AG08396 (cell line): Measurements from ENCODE around the gene RBAK.
"Not testable (repeated sequence)": the region's sequence is repeated elsewhere in the genome, so short reads cannot be mapped to it uniquely, and the experiment has no call there.

Source experiments
- DNase-seq: peaks from one replicate; pipeline ENCODE4 v3.0.0; 2012; ENCODE audit warnings: low spot score, mixed read lengths

The RBAK gene

GRCh38 chr7:5051731-5052130 lies 6.1 kb downstream of the RBAK start:
- DNase-seq, result not testable (repeated sequence)

- DNase-seq, result no peak
These were observed 7.5 kb downstream of the RBAK start for GRCh38 chr7:5053175-5053574.

GRCh38 chr7:5063698-5064097 lies 18.0 kb downstream of the RBAK start:
- DNase-seq, result no peak

DNA sequence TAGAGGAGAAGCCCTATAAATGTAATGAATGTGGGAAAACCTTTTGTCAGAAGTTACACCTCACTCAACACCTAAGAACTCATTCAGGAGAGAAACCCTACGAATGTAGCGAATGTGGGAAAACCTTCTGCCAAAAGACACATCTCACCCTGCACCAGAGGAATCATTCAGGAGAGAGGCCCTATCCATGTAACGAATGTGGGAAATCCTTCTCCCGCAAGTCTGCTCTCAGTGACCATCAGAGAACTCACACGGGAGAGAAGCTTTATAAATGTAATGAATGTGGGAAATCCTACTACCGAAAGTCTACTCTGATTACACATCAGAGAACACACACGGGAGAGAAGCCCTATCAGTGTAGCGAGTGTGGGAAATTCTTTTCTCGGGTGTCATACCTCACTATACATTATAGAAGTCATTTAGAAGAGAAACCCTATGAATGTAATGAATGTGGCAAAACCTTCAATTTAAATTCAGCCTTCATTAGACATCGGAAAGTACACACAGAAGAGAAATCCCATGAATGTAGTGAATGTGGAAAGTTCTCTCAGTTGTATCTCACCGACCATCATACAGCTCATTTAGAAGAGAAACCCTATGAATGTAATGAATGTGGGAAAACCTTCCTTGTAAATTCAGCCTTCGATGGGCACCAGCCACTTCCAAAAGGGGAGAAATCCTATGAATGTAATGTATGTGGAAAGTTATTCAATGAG lies 18.9 kb downstream of the RBAK start:
- DNase-seq, result no peak

DNA sequence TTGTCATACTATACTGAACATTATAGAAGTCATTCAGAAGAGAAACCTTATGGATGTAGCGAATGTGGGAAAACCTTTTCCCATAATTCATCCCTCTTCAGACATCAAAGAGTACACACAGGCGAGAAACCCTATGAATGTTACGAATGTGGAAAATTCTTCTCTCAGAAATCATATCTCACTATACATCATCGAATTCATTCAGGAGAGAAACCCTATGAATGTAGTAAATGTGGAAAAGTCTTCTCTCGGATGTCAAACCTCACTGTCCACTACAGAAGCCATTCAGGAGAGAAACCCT lies 19.4 kb downstream of the RBAK start:
- DNase-seq, result no peak

DNA sequence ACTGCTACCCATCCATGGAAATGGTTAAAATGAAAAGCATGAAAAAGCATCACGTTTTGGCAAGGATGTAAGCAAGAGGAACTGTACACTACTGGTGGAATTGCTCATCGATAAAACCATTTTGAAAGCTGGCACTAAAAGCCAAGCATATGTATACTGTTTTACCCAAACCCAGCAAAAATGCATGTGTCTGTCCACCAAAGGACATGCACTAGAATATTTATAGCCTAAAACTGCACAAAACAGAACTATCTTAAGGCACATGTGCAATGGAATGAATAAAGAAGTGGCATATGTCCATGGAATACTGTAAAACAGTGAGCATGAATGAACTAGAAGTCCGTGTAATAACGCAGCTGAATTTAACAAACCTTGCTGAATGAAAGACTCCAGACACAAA lies 22.9 kb downstream of the RBAK start:
- no peak for DNase-seq

- no peak for DNase-seq
These were observed 24.5 kb downstream of the RBAK start for GRCh38 chr7:5070206-5070605.

DNA sequence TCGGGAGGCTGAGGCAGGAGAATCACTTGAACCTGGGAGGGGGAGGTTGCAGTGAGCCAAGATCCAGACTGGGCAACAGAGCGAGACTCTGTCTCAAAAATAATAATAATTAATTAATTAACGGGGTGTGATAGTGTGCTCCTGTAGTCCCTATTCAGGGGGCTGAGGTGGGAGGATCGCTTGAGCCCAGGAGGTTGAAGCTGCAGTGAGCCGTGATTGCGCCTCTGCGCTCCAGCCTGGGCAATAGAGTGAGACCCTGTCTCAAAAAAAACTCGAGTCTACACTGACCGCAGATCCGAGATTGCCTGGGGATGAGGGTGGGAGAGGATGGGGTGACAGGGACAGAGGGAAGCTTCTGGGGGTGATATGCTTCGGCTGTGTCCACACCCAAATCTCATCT lies 29.5 kb downstream of the RBAK start:
- not testable (repeated sequence) for DNase-seq

DNA sequence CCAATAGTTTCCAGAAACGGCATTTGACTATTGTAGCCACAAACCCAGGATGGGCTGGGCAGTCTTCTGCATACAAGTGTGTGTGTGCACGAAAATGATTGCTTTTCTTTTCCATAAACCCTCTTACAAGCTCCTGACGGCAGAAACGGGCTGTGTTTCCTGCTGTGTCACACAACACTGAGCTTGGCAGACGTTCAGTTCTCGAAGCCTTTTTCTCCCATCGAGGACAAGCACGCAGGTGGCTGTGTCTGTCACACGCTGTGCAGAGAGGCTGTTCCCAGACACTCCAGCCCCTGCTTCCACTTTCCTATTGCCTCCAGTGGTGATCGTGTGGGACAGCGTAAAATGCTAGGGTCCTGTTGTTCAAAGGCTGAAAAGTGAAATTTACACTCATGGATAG lies 32.1 kb downstream of the RBAK start:
- DNase-seq, result no peak

DNA sequence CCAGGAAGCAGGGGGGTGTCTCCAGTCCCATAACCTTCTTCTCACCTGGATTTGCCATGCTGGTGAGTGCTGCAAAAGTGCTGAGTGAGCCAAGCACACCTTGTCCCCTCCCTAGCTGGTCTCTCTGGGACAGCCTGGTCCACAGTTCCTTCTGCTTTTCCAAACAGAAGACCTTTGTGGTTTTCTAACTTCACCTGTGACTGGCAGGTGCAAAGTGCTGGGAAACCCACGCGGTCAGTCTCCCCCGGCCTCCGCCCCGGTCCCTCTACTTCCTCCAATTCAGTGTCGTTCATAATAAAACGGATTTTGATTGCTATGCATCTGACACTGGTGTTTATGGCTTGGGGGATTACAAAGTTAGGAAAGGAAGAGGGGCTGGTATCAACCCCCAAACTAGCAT lies 37.1 kb downstream of the RBAK start:
- DNase-seq, result no peak

GRCh38 chr7:5083311-5083711 lies 37.7 kb downstream of the RBAK start:
- DNase-seq, result no peak

GRCh38 chr7:5086256-5086655 lies 40.6 kb downstream of the RBAK start:
- no peak for DNase-seq

DNA sequence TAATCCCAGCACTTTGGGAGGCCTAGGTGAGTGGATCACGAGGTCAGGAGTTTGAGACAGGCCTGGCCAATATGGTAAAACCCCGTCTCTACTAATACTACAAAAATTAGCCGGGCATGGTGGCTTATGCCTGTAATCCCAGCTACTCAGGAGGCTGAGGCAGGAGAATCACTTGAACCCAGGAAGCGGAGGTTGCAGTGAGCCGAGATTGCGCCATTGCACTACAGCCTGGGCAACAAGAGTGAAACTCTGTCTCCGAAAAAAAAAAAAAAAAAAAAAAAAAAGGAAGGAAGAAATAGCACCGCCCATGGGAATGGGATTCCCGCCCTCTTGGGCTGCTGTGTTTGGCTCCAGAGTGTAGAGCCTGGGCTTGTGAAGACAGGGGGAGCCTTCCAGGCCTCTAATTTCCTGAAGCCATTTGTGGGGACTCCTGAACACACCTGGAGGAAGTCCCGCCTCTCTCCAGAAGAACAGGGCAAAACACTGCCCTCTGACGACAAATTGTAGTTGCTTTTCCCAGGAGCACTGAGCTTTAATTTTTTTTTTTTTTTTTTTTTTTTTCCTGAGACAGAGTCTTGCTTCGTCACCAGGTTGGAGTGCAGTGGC lies 42.7 kb downstream of the RBAK start:
- DNase-seq, result not testable (repeated sequence)

GRCh38 chr7:5088906-5089305 lies 43.2 kb downstream of the RBAK start:
- no peak for DNase-seq

- no peak for DNase-seq
These were observed 48.3 kb downstream of the RBAK start for GRCh38 chr7:5093948-5094347.

DNA sequence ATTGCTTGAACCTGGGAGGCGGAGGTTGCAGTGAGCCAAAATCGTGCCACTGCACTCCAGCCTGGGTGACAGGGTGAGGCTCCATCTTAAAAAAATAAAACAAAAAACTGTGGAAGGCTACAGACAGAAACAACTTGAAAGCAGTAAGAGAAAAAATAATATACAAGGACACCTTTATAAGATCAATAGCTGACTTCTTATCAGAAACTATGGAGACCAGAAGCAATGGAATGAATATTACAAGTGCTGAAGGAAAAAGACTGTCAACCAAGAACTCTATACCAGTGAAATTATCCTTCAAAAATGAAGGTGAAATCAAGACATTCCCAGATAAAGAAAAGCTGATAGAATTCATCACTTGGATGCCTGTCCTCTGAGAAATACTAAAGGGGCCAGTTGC lies 49.0 kb downstream of the RBAK start:
- no peak for DNase-seq

DNA sequence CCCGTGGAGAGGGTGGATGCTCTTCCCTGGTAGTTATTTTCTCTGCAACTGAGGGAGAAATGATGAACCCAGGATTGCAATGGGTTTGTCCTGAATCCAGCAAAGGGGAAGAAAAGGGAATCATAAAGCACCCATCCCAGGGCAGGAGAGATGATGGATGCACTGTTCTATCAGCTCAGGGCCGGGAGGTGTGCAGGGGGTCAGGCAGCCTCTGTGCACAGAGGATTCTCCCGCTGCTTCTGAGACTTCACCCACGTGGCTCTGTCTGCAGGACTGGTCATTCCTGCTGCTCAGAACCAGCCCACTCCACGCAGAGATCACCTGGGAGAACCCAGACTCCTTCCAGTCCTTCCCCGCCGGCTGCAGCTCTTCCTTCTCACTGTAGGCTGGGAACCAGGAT lies 70.7 kb downstream of the RBAK start:
- no peak for DNase-seq

- no peak for DNase-seq
These were observed 71.7 kb downstream of the RBAK start for GRCh38 chr7:5117095-5117970.
